ENCODE data around the gene SNW1. TPM values are rescaled to one million over a fixed set of nuclear protein-coding genes. Genes with fewer than 3 reads are reported as not detected.

SNW1 gene
- total RNA-seq, 4 donors from 2014 or later: 31.7 to 99.9 (median 44.9) TPM

GRCh38 chr14:77673193-77673592, 87.8 kb downstream of the SNW1 start:
- Histone ChIP-seq H3K27ac (no peak overlapping the region), H3K36me3 (peaks cover 0 to 34% (median 0%) of the 10 kb centered on the region in 3 donors), H3K4me3 (no peak overlapping the region), H3K9me3 (no peaks in the 10 kb centered on the region), H3K27me3 (no peaks in the 10 kb centered on the region), H3K4me1 (peaks cover 0 to 6% (median 0%) of the 10 kb centered on the region in 4 donors)
- no peak for DNase-seq
- TF ChIP-seq POLR2A (IDR thresholded peaks at IDR 0.05) (no peak), CTCF (IDR thresholded peaks at IDR 0.05) (no peak)

Other genes starting within 250 kb of the SNW1 start
- gene SPTLC2, start 144.5 kb downstream of the SNW1 start, total RNA-seq: 10 to 100 TPM; 21.6 to 35.5 (median 29.8) TPM
- 10 to 100 TPM; 12.6 to 15.4 (median 14.2) TPM for gene ALKBH1, start 53.1 kb downstream of the SNW1 start, total RNA-seq
- 100 to 1,000 TPM in 2 of 4 donors, 10 to 100 TPM in 2; 40.4 to 162 (median 107) TPM for gene SLIRP, start 53.1 kb downstream of the SNW1 start, total RNA-seq
- gene ADCK1, start 39.0 kb upstream of the SNW1 start, total RNA-seq: 10 to 100 TPM; 10.7 to 33.0 (median 18.9) TPM